Peyer's patch (tissue), 4 donors: Measurements from ENCODE around the gene ADGRG3. TPM values are rescaled to one million over a fixed set of nuclear protein-coding genes. Genes with fewer than 3 reads are reported as not detected.
"Not testable (repeated sequence)": the region's sequence is repeated elsewhere in the genome, so short reads cannot be mapped to it uniquely, and the experiment has no call there.

Experiments
- DNase-seq, 3 donors: peaks; one replicate each; pipeline ENCODE4 v3.0.0-alpha.2; 2017 to 2019
- H3K27ac ChIP-seq, 4 donors: fragments of 200-600 bp; sonication (generic); one replicate each; pipeline ENCODE4 v1.5.1; 2016 to 2019
- H3K27me3 ChIP-seq, 2 donors: fragments of 200-600 bp; sonication (generic); one replicate each; pipeline ENCODE4 v1.5.1; 2019
- H3K36me3 ChIP-seq, 3 donors: fragments of 200-600 bp; sonication (generic); one replicate each; pipeline ENCODE4 v1.5.1; 2016 to 2019
- H3K4me1 ChIP-seq, 4 donors: fragments of 200-600 bp; sonication (generic); one replicate each; pipeline ENCODE4 v1.5.1; 2016 to 2019
- H3K4me3 ChIP-seq, 4 donors: fragments of 200-600 bp; sonication (generic); 1 replicate in 3 of 4; 2 replicates in 1 of 4; pipeline ENCODE4 v1.5.1; 2016 to 2019; ENCODE audit warnings: mild to moderate bottlenecking in 1 of 4
- H3K9me3 ChIP-seq, 4 donors: fragments of 200-600 bp; sonication (generic); one replicate each; pipeline ENCODE4 v1.5.1; 2016 to 2019; ENCODE audit warnings: mild to moderate bottlenecking in 1 of 4
- POLR2A ChIP-seq, 2 donors: fragments of 450-650 bp; IDR thresholded peaks; one replicate each; pipeline ENCODE4 v1.5.1; 2017; ENCODE audit warnings: antibody characterized with exemption in 2 of 2, mild to moderate bottlenecking in 2 of 2, moderate library complexity in 2 of 2
- total RNA-seq, 4 donors: library from RNA; depleted of rRNA; stranded (reverse); fragments of >200 nt; gene quantifications; one replicate each; pipeline ENCODE4 v1.1.0, GENCODE V29; 2016
- TF ChIP-seq, protein P1 (sequence below), 6 experiments: fragments of 450-650 bp in 4 of 6; fragments of 200-600 bp in 2 of 6; sonication (generic) in 1 of 6; IDR thresholded peaks; one replicate each; pipeline ENCODE4 v1.5.1; 2017 to 2019; ENCODE audit warnings: antibody characterized with exemption in 6 of 6, mild to moderate bottlenecking in 3 of 6, moderate library complexity in 1 of 6

ADGRG3 gene
- total RNA-seq, 4 donors from 2014 or later = 0.47 to 4.1 (median 1.9) TPM

DNA sequence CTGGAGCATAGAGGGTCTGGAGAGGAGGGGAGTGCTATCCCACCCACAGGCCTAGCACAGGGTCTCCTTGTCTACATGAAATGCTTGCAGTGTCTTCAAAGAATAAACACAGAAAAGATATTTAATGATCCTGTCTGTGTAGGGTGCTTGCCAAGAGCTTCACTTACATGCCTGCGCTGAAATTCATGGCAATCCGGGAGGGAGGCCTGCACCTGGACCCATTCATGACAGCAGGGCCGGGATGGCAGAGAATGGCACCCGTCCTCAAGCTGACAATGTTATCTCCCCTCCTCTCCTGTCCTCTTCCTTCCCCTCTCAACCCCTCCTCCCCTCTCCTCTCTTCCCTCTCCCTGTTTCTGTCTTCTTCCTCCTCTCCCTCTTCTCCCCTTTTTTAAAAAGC, 2.1 kb downstream of the ADGRG3 start:
- H3K4me3 ChIP-seq = no peak overlapping the region
- TF ChIP-seq, protein P1, sequence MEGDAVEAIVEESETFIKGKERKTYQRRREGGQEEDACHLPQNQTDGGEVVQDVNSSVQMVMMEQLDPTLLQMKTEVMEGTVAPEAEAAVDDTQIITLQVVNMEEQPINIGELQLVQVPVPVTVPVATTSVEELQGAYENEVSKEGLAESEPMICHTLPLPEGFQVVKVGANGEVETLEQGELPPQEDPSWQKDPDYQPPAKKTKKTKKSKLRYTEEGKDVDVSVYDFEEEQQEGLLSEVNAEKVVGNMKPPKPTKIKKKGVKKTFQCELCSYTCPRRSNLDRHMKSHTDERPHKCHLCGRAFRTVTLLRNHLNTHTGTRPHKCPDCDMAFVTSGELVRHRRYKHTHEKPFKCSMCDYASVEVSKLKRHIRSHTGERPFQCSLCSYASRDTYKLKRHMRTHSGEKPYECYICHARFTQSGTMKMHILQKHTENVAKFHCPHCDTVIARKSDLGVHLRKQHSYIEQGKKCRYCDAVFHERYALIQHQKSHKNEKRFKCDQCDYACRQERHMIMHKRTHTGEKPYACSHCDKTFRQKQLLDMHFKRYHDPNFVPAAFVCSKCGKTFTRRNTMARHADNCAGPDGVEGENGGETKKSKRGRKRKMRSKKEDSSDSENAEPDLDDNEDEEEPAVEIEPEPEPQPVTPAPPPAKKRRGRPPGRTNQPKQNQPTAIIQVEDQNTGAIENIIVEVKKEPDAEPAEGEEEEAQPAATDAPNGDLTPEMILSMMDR (IDR thresholded peaks at IDR 0.05) = no peak
- H3K36me3 ChIP-seq = no peaks in the 10 kb centered on the region
- no peaks in the 10 kb centered on the region for H3K9me3 ChIP-seq
- H3K27me3 ChIP-seq = no peaks in the 10 kb centered on the region
- no peak overlapping the region for H3K27ac ChIP-seq
- no peaks in the 10 kb centered on the region for H3K4me1 ChIP-seq
- DNase-seq = no peak

DNA sequence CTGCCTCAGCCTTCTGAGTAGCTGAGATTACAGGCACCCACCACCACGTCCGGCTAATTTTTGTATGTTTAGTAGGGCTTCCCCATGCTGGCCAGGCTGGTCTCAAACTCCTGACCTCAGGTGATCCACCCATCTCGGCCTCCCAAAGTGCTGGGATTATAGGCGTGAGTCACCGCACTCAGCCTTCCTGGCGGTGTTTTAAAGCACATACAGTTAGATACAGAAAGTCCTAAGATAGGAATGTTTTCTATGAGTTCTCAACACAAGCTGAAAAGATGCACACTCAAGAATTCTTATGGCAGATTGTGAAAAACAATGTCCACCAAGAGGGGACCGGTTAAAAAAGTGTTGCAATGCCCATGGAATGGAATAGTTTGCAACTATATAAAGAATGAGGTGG, 3.3 kb downstream of the ADGRG3 start:
- H3K4me3 ChIP-seq, H3K27me3 ChIP-seq, DNase-seq, H3K4me1 ChIP-seq, H3K36me3 ChIP-seq, H3K9me3 ChIP-seq, H3K27ac ChIP-seq: not testable (repeated sequence)

DNA sequence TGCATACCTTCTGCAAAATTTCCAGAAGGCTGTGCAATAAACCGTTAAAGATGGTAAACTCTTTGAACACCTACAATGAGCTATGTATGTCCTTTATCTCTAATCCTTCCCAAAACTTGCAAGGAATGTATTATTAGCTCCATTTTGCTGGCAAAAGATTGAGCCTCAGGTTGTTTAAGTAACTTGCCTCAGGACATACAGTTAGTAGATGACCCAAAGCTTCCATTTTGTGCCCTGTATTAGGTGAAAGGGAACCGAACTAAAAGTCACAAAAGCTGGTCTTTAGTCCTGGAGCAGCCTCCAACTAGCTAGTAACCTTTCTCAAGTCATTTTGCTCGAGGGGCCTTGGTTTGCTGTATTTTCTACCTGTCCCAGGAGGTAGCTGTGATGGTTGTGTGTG, 4.3 kb downstream of the ADGRG3 start:
- Histone ChIP-seq H3K27ac (no peak overlapping the region), H3K4me1 (no peaks in the 10 kb centered on the region), H3K4me3 (no peak overlapping the region), H3K36me3 (no peaks in the 10 kb centered on the region), H3K9me3 (no peaks in the 10 kb centered on the region), H3K27me3 (no peaks in the 10 kb centered on the region)
- DNase-seq = no peak
- TF ChIP-seq POLR2A (IDR thresholded peaks at IDR 0.05) = no peak
- TF ChIP-seq, protein P1 (IDR thresholded peaks at IDR 0.05) = no peak

DNA sequence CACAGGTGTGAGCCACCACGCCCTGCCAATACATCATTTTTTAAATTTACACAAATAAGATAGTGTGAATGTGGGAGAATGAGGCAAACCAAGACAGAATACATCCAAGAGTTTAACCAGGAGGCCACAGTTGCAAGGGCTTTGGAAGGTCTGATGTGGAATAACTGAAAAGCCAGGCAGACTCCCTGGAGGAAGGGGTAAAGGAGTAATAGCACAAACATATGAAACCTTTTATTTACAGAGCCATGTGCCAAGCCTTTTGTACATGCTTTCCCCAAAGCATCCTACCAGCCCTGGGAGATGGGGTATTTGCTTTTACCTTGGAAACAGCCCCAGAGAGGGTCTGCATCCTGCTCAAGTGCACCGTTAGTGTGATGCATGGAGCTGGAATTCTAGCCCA, 4.7 kb downstream of the ADGRG3 start:
- Histone ChIP-seq H3K27ac (no peak overlapping the region), H3K27me3 (no peaks in the 10 kb centered on the region), H3K4me3 (no peak overlapping the region), H3K36me3 (no peaks in the 10 kb centered on the region), H3K9me3 (no peaks in the 10 kb centered on the region), H3K4me1 (no peaks in the 10 kb centered on the region)
- no peak for DNase-seq
- TF ChIP-seq POLR2A (IDR thresholded peaks at IDR 0.05) = no peak
- TF ChIP-seq, protein P1 (IDR thresholded peaks at IDR 0.05) = no peak

DNA sequence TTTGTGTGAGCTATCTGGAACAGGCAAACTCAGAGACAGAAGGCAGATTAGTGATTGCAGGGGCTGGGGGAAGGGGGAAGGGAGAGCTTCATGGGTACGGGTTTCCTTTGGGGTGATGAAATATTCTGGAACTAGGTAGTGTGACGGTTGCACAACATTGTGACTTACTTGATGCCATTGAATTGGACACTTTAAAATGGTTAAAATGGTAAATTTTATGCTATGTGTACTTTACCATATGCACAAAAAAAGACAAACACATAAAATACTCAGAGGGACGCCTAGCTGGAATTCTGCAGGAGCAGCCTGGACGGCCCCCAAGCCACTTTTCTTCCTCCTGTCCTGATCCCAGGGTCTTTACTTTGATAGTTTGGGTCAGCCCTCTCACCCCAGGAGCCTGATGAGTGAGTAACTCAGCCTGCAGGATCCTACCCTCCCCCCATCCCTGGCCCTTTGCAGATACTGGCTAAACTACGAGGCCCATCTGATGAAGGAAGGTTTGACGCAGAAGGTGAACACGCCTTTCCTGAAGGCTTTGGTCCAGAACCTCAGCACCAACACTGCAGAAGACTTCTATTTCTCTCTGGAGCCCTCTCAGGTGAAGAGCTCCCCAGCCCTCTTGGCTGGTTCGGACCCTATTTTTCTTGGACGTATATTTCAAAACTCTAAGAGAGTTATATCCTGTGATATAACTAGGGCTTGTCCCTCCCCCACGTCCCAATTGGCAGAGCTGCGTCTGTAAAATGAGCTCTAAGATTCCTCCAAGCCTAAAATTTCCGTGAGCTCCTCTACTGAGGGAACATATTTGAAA, 7.8 kb downstream of the ADGRG3 start:
- Histone ChIP-seq H3K4me3 (no peak overlapping the region), H3K27ac (no peak overlapping the region), H3K4me1 (no peaks in the 10 kb centered on the region), H3K36me3 (no peaks in the 10 kb centered on the region), H3K27me3 (no peaks in the 10 kb centered on the region), H3K9me3 (no peaks in the 10 kb centered on the region)
- no peak for DNase-seq
- TF ChIP-seq, protein P1 (IDR thresholded peaks at IDR 0.05) = no peak
- TF ChIP-seq POLR2A (IDR thresholded peaks at IDR 0.05) = no peak

DNA sequence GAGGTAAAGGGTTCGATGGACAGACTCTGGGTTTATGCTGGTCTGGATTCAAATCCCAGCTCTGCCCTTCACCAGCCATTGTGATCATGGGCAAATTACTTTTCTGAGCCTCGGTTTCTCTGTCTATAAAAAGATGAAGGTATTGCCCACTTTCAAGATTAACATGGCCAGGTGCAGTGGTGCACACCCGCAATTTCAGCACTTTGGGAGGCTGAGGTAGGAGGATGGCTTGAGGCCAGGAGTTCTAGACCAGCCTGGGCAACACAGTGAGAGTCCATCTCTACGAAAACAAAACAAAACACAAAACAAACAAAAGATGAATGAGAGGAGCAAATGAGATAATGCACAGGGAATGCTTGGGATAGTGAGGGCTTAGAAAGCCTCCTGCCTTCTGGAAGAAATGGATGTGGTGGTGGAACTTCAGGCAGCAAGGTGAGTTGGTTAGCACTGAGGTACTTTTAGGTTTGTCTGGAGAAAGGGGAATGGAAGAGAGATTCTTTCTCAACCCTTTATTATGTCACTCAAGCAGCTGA, 8.5 kb downstream of the ADGRG3 start:
- no peaks in the 10 kb centered on the region for H3K9me3 ChIP-seq

More for the DNA sequence above, 8.5 kb downstream of the ADGRG3 start:
- no peaks in the 10 kb centered on the region for H3K4me1 ChIP-seq
- H3K36me3 ChIP-seq = no peaks in the 10 kb centered on the region
- no peaks in the 10 kb centered on the region for H3K27me3 ChIP-seq
- no peak for DNase-seq
- H3K27ac ChIP-seq = no peak overlapping the region
- no peak for TF ChIP-seq POLR2A (IDR thresholded peaks at IDR 0.05)
- TF ChIP-seq, protein P1 (IDR thresholded peaks at IDR 0.05) = no peak
- H3K4me3 ChIP-seq = no peak overlapping the region
